ENCODE results near the gene PLD3.

PLD3 gene

GRCh38 chr19:40317338-40317737, 31.2 kb upstream of the PLD3 start:
- H3K9me3 ChIP-seq = no peaks in the 10 kb centered on the region
- H3K27me3 ChIP-seq = no peaks in the 10 kb centered on the region
- no peak overlapping the region for H3K4me3 ChIP-seq (ENCODE audit: low read depth, low read length)
- H3K4me1 ChIP-seq = no peaks in the 10 kb centered on the region
- TF ChIP-seq CTCF (IDR thresholded peaks at IDR 0.05; ENCODE audit: low read depth, low read length) = no peak
- no peak for DNase-seq
- peaks cover 20% of the 10 kb centered on the region for H3K36me3 ChIP-seq

- Histone ChIP-seq H3K9me3 (no peaks in the 10 kb centered on the region), H3K4me3 (ENCODE audit: low read depth, low read length) (no peak overlapping the region), H3K36me3 (peaks cover 38% of the 10 kb centered on the region), H3K4me1 (no peaks in the 10 kb centered on the region), H3K27me3 (no peaks in the 10 kb centered on the region)
- DNase-seq = no peak
- TF ChIP-seq CTCF (IDR thresholded peaks at IDR 0.05; ENCODE audit: low read depth, low read length) = no peak
Measured at GRCh38 chr19:40320558-40320935, 27.9 kb upstream of the PLD3 start.

GRCh38 chr19:40321076-40321475, 27.4 kb upstream of the PLD3 start:
- no peak for TF ChIP-seq CTCF (IDR thresholded peaks at IDR 0.05; ENCODE audit: low read depth, low read length)
- peaks cover 43% of the 10 kb centered on the region for H3K36me3 ChIP-seq

GRCh38 chr19:40321566-40322270, 26.8 kb upstream of the PLD3 start:
- DNase-seq = no peak
- TF ChIP-seq CTCF (IDR thresholded peaks at IDR 0.05; ENCODE audit: low read depth, low read length) = no peak
- Histone ChIP-seq H3K27me3 (no peaks in the 10 kb centered on the region), H3K9me3 (no peaks in the 10 kb centered on the region), H3K4me1 (no peaks in the 10 kb centered on the region), H3K4me3 (ENCODE audit: low read depth, low read length) (no peak overlapping the region), H3K36me3 (peaks cover 48% of the 10 kb centered on the region)

More at GRCh38 chr19:40321076-40321475, 27.4 kb upstream of the PLD3 start:
- Histone ChIP-seq H3K4me3 (ENCODE audit: low read depth, low read length) (no peak overlapping the region), H3K9me3 (no peaks in the 10 kb centered on the region), H3K27me3 (no peaks in the 10 kb centered on the region), H3K4me1 (no peaks in the 10 kb centered on the region)
- DNase-seq = no peak

- Histone ChIP-seq H3K36me3 (peaks cover 49% of the 10 kb centered on the region), H3K27me3 (no peaks in the 10 kb centered on the region), H3K4me3 (ENCODE audit: low read depth, low read length) (no peak overlapping the region), H3K9me3 (no peaks in the 10 kb centered on the region), H3K4me1 (no peaks in the 10 kb centered on the region)
- no peak for DNase-seq
- TF ChIP-seq CTCF (IDR thresholded peaks at IDR 0.05; ENCODE audit: low read depth, low read length) = no peak
Measured at GRCh38 chr19:40322271-40322610, 26.3 kb upstream of the PLD3 start.

GRCh38 chr19:40322951-40323615, 25.4 kb upstream of the PLD3 start:
- no peaks in the 10 kb centered on the region for H3K27me3 ChIP-seq
- TF ChIP-seq CTCF (IDR thresholded peaks at IDR 0.05; ENCODE audit: low read depth, low read length) = no peak
- peaks cover 58% of the 10 kb centered on the region for H3K36me3 ChIP-seq
- no peaks in the 10 kb centered on the region for H3K4me1 ChIP-seq
- H3K4me3 ChIP-seq (ENCODE audit: low read depth, low read length) = no peak overlapping the region
- DNase-seq = no peak
- H3K9me3 ChIP-seq = no peaks in the 10 kb centered on the region

Data from BE2C (cell line).